Measurements from ENCODE around the gene TXNDC17.

GRCh38 chr17:6610011-6610410 lies 30.8 kb upstream of the TXNDC17 start:
- no peak for TF ChIP-seq EZH2 (IDR thresholded peaks at IDR 0.05; ENCODE audit: low read length, missing control alignments)
- TF ChIP-seq CTCF (conservative IDR thresholded peaks at IDR 0.05 in 1 of 2, IDR thresholded peaks at IDR 0.05 in 1 of 2; ENCODE audit: low read depth in 1 of 2, low read length in 2 of 2) = no peak

All from fibroblast of lung (primary cell).